RWPE1 (cell line): ENCODE data around the gene PARD6B.
A peak's percentile ranks its signal among the peaks of the same experiment; 100 is the strongest.

ENCODE experiments used
- CTCF ChIA-PET: fragments of 350-600 bp; sonication (Branson Sonifier 250); formaldehyde crosslinking; extraction: SDS; loops from one replicate; lab custom pipeline; 2021; lab: Yijun Ruan, JAX
- POLR2A ChIA-PET: fragments of 400-600 bp; formaldehyde crosslinking; extraction: SDS; loops from one replicate; lab custom pipeline; 2020; ENCODE audit warnings: antibody characterized with exemption; ENCODE audit not compliant: low non-redundant PET; lab: Yijun Ruan, JAX
- DNase-seq: peaks from one replicate; pipeline ENCODE4 v3.0.0; 2012; ENCODE audit warnings: low spot score
- H3K27ac ChIP-seq: fragments of 450-650 bp; 2 replicates; pipeline ENCODE4 v1.5.1; 2017
- TF ChIP-seq, protein P1 (sequence below): fragments of 450-650 bp; conservative IDR thresholded peaks from 2 replicates; pipeline ENCODE4 v1.5.1; 2017; ENCODE audit warnings: low read depth, mild to moderate bottlenecking

Gene PARD6B

GRCh38 chr20:50783903-50784302 is 52.5 kb downstream of the PARD6B start:
- DNase-seq = no peak
- no peak overlapping the region for H3K27ac ChIP-seq
- ChIA-PET POLR2A (no interaction called here), CTCF (no interaction called here)
- TF ChIP-seq, protein P1, sequence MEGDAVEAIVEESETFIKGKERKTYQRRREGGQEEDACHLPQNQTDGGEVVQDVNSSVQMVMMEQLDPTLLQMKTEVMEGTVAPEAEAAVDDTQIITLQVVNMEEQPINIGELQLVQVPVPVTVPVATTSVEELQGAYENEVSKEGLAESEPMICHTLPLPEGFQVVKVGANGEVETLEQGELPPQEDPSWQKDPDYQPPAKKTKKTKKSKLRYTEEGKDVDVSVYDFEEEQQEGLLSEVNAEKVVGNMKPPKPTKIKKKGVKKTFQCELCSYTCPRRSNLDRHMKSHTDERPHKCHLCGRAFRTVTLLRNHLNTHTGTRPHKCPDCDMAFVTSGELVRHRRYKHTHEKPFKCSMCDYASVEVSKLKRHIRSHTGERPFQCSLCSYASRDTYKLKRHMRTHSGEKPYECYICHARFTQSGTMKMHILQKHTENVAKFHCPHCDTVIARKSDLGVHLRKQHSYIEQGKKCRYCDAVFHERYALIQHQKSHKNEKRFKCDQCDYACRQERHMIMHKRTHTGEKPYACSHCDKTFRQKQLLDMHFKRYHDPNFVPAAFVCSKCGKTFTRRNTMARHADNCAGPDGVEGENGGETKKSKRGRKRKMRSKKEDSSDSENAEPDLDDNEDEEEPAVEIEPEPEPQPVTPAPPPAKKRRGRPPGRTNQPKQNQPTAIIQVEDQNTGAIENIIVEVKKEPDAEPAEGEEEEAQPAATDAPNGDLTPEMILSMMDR = no peak

DNA sequence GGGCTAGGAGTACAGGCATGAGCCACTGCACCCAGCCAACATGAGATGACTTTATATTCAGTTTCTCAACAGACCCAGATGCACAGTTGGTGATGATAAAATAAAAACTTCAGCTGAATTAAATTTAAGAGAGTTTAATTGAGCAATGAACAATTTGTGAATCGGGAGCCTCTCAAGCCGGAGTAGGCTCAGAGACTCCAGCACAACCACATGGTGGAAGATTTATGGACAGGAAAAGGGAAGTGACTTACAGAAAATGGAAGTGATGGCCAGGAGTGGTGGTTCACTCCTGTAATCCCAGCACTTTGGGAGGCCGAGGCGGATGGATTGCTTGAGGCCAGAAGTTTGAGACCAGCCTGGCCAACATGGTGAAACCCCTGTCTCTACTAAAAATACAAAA is 53.1 kb downstream of the PARD6B start:
- ChIA-PET POLR2A (interaction anchor here (0.6 kb wide), 1 partner anchor 171 kb away, joined by 6 read pairs; no protein-coding TSS in a partner anchor), CTCF (interaction anchor here (0.6 kb wide), 1 partner anchor 492 kb away, joined by 7 read pairs; no protein-coding TSS in a partner anchor)
- TF ChIP-seq, protein P1 = no peak
- no peak for DNase-seq
- H3K27ac ChIP-seq = no peak overlapping the region

DNA sequence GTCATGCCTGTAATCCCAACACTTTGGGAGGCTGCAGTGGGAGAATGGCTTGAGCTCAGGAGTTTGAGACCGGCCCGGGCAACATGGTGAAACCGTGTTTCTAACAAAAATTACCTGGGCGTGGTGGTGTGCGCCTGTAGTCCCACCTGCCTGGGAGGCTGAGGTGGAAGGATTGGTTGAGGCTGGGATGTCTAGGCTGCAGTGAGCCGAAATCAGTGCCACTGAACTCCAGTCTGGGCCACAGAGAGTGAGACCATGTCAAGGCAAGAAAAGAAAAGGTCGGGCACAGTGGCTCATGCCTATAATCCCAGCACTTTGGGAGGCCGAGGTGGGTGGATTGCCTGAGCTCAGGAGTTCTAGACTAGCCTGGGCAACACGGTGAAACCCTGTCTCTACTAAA is 55.3 kb downstream of the PARD6B start:
- TF ChIP-seq, protein P1 = no peak
- ChIA-PET CTCF (interaction anchor here (1.0 to 2.0 kb wide), 2 partner anchors 13 to 37 kb away, joined by 4 to 5 read pairs; no protein-coding TSS in a partner anchor), POLR2A (no interaction called here)
- no peak overlapping the region for H3K27ac ChIP-seq
- no peak for DNase-seq

- TF ChIP-seq, protein P1 = no peak
- POLR2A ChIA-PET = interaction anchor here (0.7 kb wide), 1 partner anchor 10 kb away, joined by 8 read pairs; no protein-coding TSS in a partner anchor
- CTCF ChIA-PET = interaction anchor here (0.6 to 1.2 kb wide), 3 partner anchors 143 to 781 kb away, joined by 3 to 7 read pairs (median 5); no protein-coding TSS in a partner anchor
Observed at GRCh38 chr20:50787181-50787580, 55.8 kb downstream of the PARD6B start.

DNA sequence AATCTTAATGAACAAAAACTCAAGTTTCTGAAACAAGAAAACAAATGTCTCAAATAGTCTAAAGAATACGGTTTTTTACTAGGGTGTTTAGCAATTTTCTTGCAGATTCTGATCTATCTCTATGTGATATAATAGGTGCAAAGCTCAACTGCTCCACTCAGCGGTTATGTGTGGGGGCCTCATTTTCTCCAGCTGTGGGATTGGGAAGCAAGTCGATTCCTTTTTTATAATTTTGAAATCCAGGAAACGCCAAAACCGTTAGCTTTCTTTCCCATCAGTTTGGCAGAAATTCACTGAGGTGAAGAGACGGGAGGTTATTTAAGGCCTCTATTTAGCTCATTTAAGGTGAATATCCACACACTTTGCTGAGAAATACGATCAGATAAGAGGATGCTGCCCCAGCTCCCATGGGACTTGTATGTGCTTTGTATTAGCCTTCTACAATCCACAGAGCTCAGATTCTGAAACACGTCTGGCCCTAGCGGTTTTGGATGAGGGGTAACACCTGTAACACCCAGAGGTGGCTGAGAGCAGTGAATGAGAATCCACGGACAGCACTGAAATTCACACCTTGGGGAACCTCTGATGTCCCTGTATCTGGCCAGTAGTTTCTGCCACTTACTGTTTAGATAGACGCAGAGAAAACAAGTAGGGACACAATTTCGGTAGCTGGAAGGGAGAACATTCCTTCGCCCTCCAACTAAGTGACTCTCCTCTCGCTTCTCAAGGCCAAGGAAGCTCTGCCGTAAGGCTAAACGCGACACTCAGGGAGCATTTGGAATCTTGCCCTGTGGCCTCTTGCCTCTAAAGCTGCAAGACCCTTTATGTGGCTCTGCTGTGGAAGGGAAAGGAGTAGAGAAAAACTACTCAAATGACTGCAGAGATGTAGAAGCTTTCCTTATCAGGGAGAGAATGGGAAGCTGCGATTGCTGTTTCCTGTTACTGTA is 56.9 kb downstream of the PARD6B start:
- peak overlapping the region; percentile 85 for H3K27ac ChIP-seq
- peak; percentile 73 for DNase-seq
- ChIA-PET CTCF (interaction anchor here (0.6 to 1.6 kb wide), 18 partner anchors 9 to 704 kb away, joined by 3 to 9 read pairs (median 4); no protein-coding TSS in a partner anchor), POLR2A (interaction anchor here (0.7 kb wide), 1 partner anchor 11 kb away, joined by 8 read pairs; no protein-coding TSS in a partner anchor)
- TF ChIP-seq, protein P1 = peak; percentile 66

More at GRCh38 chr20:50787181-50787580, 55.8 kb downstream of the PARD6B start:
- DNase-seq = no peak
- no peak overlapping the region for H3K27ac ChIP-seq

DNA sequence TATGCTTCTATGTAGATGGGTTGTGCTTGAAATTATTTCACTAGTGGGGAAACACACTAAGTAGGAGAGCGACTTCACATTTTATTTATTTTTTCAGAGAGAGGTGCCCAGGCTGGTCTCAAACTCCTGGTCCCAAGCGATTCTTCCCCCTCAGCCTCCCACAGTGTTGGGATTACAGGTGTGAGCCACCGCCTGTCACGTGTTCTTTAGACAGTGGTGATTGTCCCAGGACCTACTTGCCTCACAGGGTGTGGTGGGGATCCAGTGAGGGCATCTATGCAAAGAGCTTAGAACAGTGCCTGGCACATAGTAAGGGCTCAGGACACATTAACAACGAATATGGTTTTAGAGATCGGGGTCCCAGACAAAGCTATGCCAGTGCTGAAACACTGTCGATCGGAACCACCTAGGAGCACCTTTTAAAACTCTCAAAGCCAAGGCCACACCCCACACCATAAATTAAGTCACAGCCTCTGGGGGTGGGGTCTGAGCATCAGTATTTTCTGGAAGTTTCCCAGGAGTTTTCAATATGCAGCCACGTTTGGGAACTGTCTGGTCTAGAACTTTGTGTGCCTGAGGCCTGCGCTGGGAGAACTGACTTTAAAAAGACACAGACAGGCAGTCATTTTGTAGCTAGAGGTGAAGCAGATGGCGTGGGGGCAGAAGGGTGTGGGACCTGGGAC is 58.7 kb downstream of the PARD6B start:
- H3K27ac ChIP-seq = peak overlapping the region; percentile 85
- ChIA-PET POLR2A (interaction anchor here (0.6 to 1.0 kb wide), 3 partner anchors 27 to 327 kb away, joined by 3 to 6 read pairs (median 6); partner anchors contain the start of genes DPM1 and MOCS3), CTCF (interaction anchor here (0.6 to 1.7 kb wide), 14 partner anchors 11 to 611 kb away, joined by 3 to 11 read pairs (median 3); partner anchors contain the start of genes DPM1 and MOCS3)
- DNase-seq = no peak
- TF ChIP-seq, protein P1 = no peak
